Caco-2 (cell line): ENCODE results near the gene MAMDC2. TPM values are rescaled to one million over a fixed set of nuclear protein-coding genes. Genes with fewer than 3 reads are reported as not detected.
A peak's percentile ranks its signal among the peaks of the same experiment; 100 is the strongest.

Source experiments
- BruUV-seq: library from RNA; stranded (reverse); fragments of 400-500 nt; replicated peaks from 2 replicates; lab custom pipeline; 2021; lab: Mats Ljungman, UMichigan
- CTCF ChIA-PET: fragments of 300-600 bp; sonication (Branson Sonifier 250); formaldehyde crosslinking; loops from one replicate; lab custom pipeline; 2022; ENCODE audit warnings: antibody characterized with exemption; lab: Charles Lee
- POLR2A ChIA-PET: fragments of 300-600 bp; sonication (Branson Sonifier 250); formaldehyde crosslinking; loops from one replicate; lab custom pipeline; 2022; ENCODE audit warnings: antibody characterized with exemption; lab: Charles Lee
- DNase-seq, 2 experiments: peaks; one replicate each; pipeline versions ENCODE4 v3.0.0 to v3.0.0-alpha.2; 2020 to 2022
- H3K27me3 ChIP-seq: replicated peaks from 2 replicates; pipeline ENCODE4 v1.6.0; 2011; ENCODE audit warnings: low read length; ENCODE audit not compliant: control insufficient read depth, insufficient read depth
- H3K36me3 ChIP-seq: 2 replicates; pipeline ENCODE4 v1.5.1; 2011; ENCODE audit warnings: low read length; ENCODE audit not compliant: control insufficient read depth, insufficient read depth
- H3K4me1 ChIP-seq: fragments of 250-450 bp; sonication (Bioruptor Pico); 2 replicates; pipeline ENCODE4 v1.5.1; 2020; ENCODE audit warnings: mild to moderate bottlenecking
- H3K4me3 ChIP-seq: 2 replicates; pipeline ENCODE4 v1.5.1; 2011; ENCODE audit warnings: low read depth, mild to moderate bottlenecking, control low read depth, low read length
- H3K9me3 ChIP-seq: fragments of 250-450 bp; sonication (Bioruptor Pico); 2 replicates; pipeline ENCODE4 v1.5.1; 2020; ENCODE audit warnings: mild to moderate bottlenecking, moderate library complexity
- H3K27ac Mint-ChIP-seq: one replicate; pipeline ENCODE4 v1.8.0; 2022; ENCODE audit warnings: mixed read lengths; ENCODE audit not compliant: unreplicated experiment
- H3K27me3 Mint-ChIP-seq: one replicate; pipeline ENCODE4 v1.8.0; 2022; ENCODE audit warnings: mixed read lengths; ENCODE audit not compliant: insufficient read depth, unreplicated experiment
- H3K36me3 Mint-ChIP-seq: one replicate; pipeline ENCODE4 v1.8.0; 2022; ENCODE audit warnings: mild to moderate bottlenecking, mixed read lengths; ENCODE audit not compliant: insufficient read depth, unreplicated experiment
- H3K4me1 Mint-ChIP-seq: one replicate; pipeline ENCODE4 v1.8.0; 2022; ENCODE audit warnings: low read depth, mixed read lengths; ENCODE audit not compliant: unreplicated experiment
- H3K4me3 Mint-ChIP-seq: one replicate; pipeline ENCODE4 v1.8.0; 2022; ENCODE audit warnings: mild to moderate bottlenecking, moderate library complexity, mixed read lengths; ENCODE audit not compliant: unreplicated experiment
- H3K9me3 Mint-ChIP-seq: one replicate; pipeline ENCODE4 v1.8.0; 2022; ENCODE audit warnings: mixed read lengths; ENCODE audit not compliant: unreplicated experiment
- CTCF ChIP-seq, 2 experiments: fragments of 200-600 bp in 1 of 2; IDR thresholded peaks; 1 replicate in 1 of 2; 2 replicates in 1 of 2; pipeline versions ENCODE4 v1.5.1 to v1.8.0; 2011 to 2022; ENCODE audit warnings: antibody characterized with exemption in 1 of 2, control low read depth in 1 of 2, inconsistent platforms in 1 of 2, low read depth in 1 of 2, low read length in 1 of 2, mild to moderate bottlenecking in 1 of 2, moderate library complexity in 1 of 2; ENCODE audit not compliant: insufficient read depth in 1 of 2, severe bottlenecking in 1 of 2, unreplicated experiment in 1 of 2
- intact Hi-C: fragments of 100-400 bp; cut with micrococcal nuclease; formaldehyde crosslinking; loops from one replicate; pipeline ENCODE4 v1.10.0; 2022; ENCODE audit not compliant: unreplicated experiment
- total RNA-seq: library from RNA; stranded (reverse); gene quantifications from 2 replicates; pipeline ENCODE4 v1.2.3, GENCODE V29; 2022

Gene MAMDC2
- total RNA-seq, 1 experiment from 2014 or later, result not detected

GRCh38 chr9:70108181-70108580, 64.5 kb downstream of the MAMDC2 start:
- H3K36me3 Mint-ChIP-seq, result no peaks in the 10 kb centered on the region
- ChIA-PET POLR2A (no interaction called here), CTCF (no interaction called here)
- peaks cover 7% of the 10 kb centered on the region for H3K27me3 Mint-ChIP-seq
- DNase-seq, result no peak
- no peak overlapping the region for H3K27ac Mint-ChIP-seq
- no peaks in the 10 kb centered on the region for H3K9me3 Mint-ChIP-seq
- Histone ChIP-seq H3K4me1 (no peaks in the 10 kb centered on the region), H3K9me3 (no peaks in the 10 kb centered on the region), H3K27me3 (no peaks in the 10 kb centered on the region), H3K4me3 (no peak overlapping the region), H3K36me3 (no peaks in the 10 kb centered on the region)
- no TSS peak for BruUV-seq
- no peaks in the 10 kb centered on the region for H3K4me1 Mint-ChIP-seq
- intact Hi-C loops, result no loop called here
- TF ChIP-seq CTCF (IDR thresholded peaks at IDR 0.05; ENCODE audit: insufficient read depth in 1 of 2, low read depth in 1 of 2, low read length in 1 of 2, severe bottlenecking in 1 of 2, unreplicated experiment in 1 of 2), result no peak
- no peak overlapping the region for H3K4me3 Mint-ChIP-seq

GRCh38 chr9:70110194-70111041, 66.8 kb downstream of the MAMDC2 start:
- no peaks in the 10 kb centered on the region for H3K4me1 ChIP-seq
- H3K9me3 Mint-ChIP-seq, result no peaks in the 10 kb centered on the region
- H3K4me3 ChIP-seq, result no peak overlapping the region
- TF ChIP-seq CTCF (IDR thresholded peaks at IDR 0.05; ENCODE audit: insufficient read depth in 1 of 2, low read depth in 1 of 2, low read length in 1 of 2, severe bottlenecking in 1 of 2, unreplicated experiment in 1 of 2), result no peak
- H3K36me3 ChIP-seq, result no peaks in the 10 kb centered on the region
- H3K4me3 Mint-ChIP-seq, result no peak overlapping the region
- no peak overlapping the region for H3K27ac Mint-ChIP-seq
- BruUV-seq, result no TSS peak
- ChIA-PET CTCF (no interaction called here), POLR2A (no interaction called here)
- H3K27me3 Mint-ChIP-seq, result peaks cover 7% of the 10 kb centered on the region
- H3K4me1 Mint-ChIP-seq, result no peaks in the 10 kb centered on the region
- H3K27me3 ChIP-seq, result no peaks in the 10 kb centered on the region
- no peak for DNase-seq
- intact Hi-C loops, result loop anchor here (2.0 kb wide), 1 partner anchor 138 kb away; no protein-coding TSS in a partner anchor
- no peaks in the 10 kb centered on the region for H3K36me3 Mint-ChIP-seq
- no peaks in the 10 kb centered on the region for H3K9me3 ChIP-seq

- no peak overlapping the region for H3K4me3 ChIP-seq
- no peaks in the 10 kb centered on the region for H3K27me3 ChIP-seq
- DNase-seq, result peak; percentile 20 to 34
- no peaks in the 10 kb centered on the region for H3K36me3 Mint-ChIP-seq
- TF ChIP-seq CTCF (IDR thresholded peaks at IDR 0.05; ENCODE audit: insufficient read depth in 1 of 2, low read depth in 1 of 2, low read length in 1 of 2, severe bottlenecking in 1 of 2, unreplicated experiment in 1 of 2), result peak in 1 of 2 experiments; percentile 26
- H3K27ac Mint-ChIP-seq, result no peak overlapping the region
- CTCF ChIA-PET, result no interaction called here
- no peaks in the 10 kb centered on the region for H3K4me1 Mint-ChIP-seq
- BruUV-seq, result no TSS peak
- no peaks in the 10 kb centered on the region for H3K9me3 ChIP-seq
- intact Hi-C loops, result loop anchor here (2.0 kb wide), 1 partner anchor 138 kb away; no protein-coding TSS in a partner anchor
- no peaks in the 10 kb centered on the region for H3K4me1 ChIP-seq
- no peak overlapping the region for H3K4me3 Mint-ChIP-seq
- H3K36me3 ChIP-seq, result no peaks in the 10 kb centered on the region
- POLR2A ChIA-PET, result no interaction called here
- H3K9me3 Mint-ChIP-seq, result no peaks in the 10 kb centered on the region
- H3K27me3 Mint-ChIP-seq, result peaks cover 7% of the 10 kb centered on the region
These were observed 67.5 kb downstream of the MAMDC2 start for GRCh38 chr9:70111042-70111602.
